HCT116 (cell line): Measurements from ENCODE around the gene PCID2. TPM values are rescaled to one million over a fixed set of nuclear protein-coding genes. Genes with fewer than 3 reads are reported as not detected.

Experiments used
- ATAC-seq: fragments of 200-7000 bp; cut with Tn5 transposase; 2 replicates; pipeline ENCODE4 v1.9.1; 2020; ENCODE audit warnings: mild to moderate bottlenecking, moderate library complexity
- BruUV-seq: library from RNA; stranded (reverse); fragments of 400-500 nt; replicated peaks from 2 replicates; lab custom pipeline; 2021; lab: Mats Ljungman, UMichigan
- CTCF ChIA-PET: fragments of 300-600 bp; sonication (Branson Sonifier 250); formaldehyde crosslinking; loops from one replicate; lab custom pipeline; 2021; ENCODE audit warnings: antibody characterized with exemption; lab: Charles Lee
- POLR2A ChIA-PET: fragments of 300-600, 350-600 bp; sonication (Branson Sonifier 250); formaldehyde crosslinking; loops from one replicate; lab custom pipeline; 2021; ENCODE audit warnings: antibody characterized with exemption; lab: Charles Lee
- RAD21 ChIA-PET, 2 experiments: fragments of 300-600 bp; sonication (Branson Sonifier 250); formaldehyde crosslinking; loops; one replicate each; lab custom pipeline; 2023; ENCODE audit warnings: low total read pairs in 2 of 2; ENCODE audit not compliant: uncharacterized antibody in 2 of 2, unreplicated experiment in 2 of 2, low non-redundant PET in 1 of 2; lab: Charles Lee
- DNase-seq: peaks from one replicate; pipeline ENCODE4 v3.0.0-alpha.2; 2010; ENCODE audit warnings: low read depth, low spot score
- H2AFZ ChIP-seq: fragments of 200-600 bp; shearing (Covaris generic), sonication (generic); 2 replicates; pipeline ENCODE4 v1.6.1; 2017; ENCODE audit warnings: low read depth, mixed run types, mixed read lengths, antibody characterized with exemption, low read length; ENCODE audit not compliant: poor library complexity, severe bottlenecking
- H3K27ac ChIP-seq: 2 replicates; pipeline ENCODE4 v1.5.1; 2012; ENCODE audit warnings: low read depth, low read length
- H3K27me3 ChIP-seq: fragments of 200-600 bp; sonication (generic); 2 replicates; pipeline ENCODE4 v1.6.1; 2016; ENCODE audit warnings: mixed run types, low read length, mixed read lengths; ENCODE audit not compliant: insufficient read depth
- H3K36me3 ChIP-seq, 2 experiments: fragments of 200-500 bp in 1 of 2; fragments of 200-600 bp in 1 of 2; sonication (Bioruptor generic) in 1 of 2; sonication (generic) in 1 of 2; 2 replicates each; pipeline versions ENCODE4 v1.5.1 to v1.6.1; 2014 to 2016; ENCODE audit warnings: low read length in 2 of 2, inconsistent platforms in 1 of 2, mixed read lengths in 1 of 2, mixed run types in 1 of 2; ENCODE audit not compliant: insufficient read depth in 2 of 2, control insufficient read depth in 1 of 2
- H3K4me1 ChIP-seq, 2 experiments: fragments of 200-600 bp in 1 of 2; sonication (generic) in 1 of 2; 2 replicates each; pipeline versions ENCODE4 v1.5.1 to v1.6.1; 2012 to 2017; ENCODE audit warnings: low read length in 2 of 2, inconsistent platforms in 1 of 2, mild to moderate bottlenecking in 1 of 2, mixed read lengths in 1 of 2, mixed run types in 1 of 2, moderate library complexity in 1 of 2; ENCODE audit not compliant: insufficient read depth in 2 of 2, control insufficient read depth in 1 of 2
- H3K4me2 ChIP-seq: fragments of 200-600 bp; sonication (generic); 2 replicates; pipeline ENCODE4 v1.6.1; 2017; ENCODE audit warnings: mixed run types, low read length, mixed read lengths
- H3K4me3 ChIP-seq, 2 experiments: fragments of 200-600 bp in 1 of 2; sonication (generic) in 1 of 2; replicated peaks in 1 of 2; 2 replicates each; pipeline ENCODE4 v1.5.1; 2011 to 2016; ENCODE audit warnings: low read length in 2 of 2, control low read depth in 1 of 2, low read depth in 1 of 2, mild to moderate bottlenecking in 1 of 2, mixed read lengths in 1 of 2, mixed run types in 1 of 2
- H3K79me2 ChIP-seq: fragments of 200-600 bp; sonication (generic); 2 replicates; pipeline ENCODE4 v1.6.1; 2017; ENCODE audit warnings: mild to moderate bottlenecking, mixed run types, low read length, moderate library complexity, mixed read lengths; ENCODE audit not compliant: insufficient read depth
- H3K9ac ChIP-seq: fragments of 200-600 bp; sonication (generic); 2 replicates; pipeline ENCODE4 v1.6.1; 2016; ENCODE audit warnings: low read length, mixed read lengths
- H3K9me2 ChIP-seq: fragments of 200-600 bp; sonication (generic), shearing (Covaris generic); 2 replicates; pipeline ENCODE4 v1.6.1; 2017; ENCODE audit warnings: mixed run types, mild to moderate bottlenecking, moderate library complexity; ENCODE audit not compliant: insufficient read depth
- H3K9me3 ChIP-seq, 2 experiments: fragments of 200-500 bp in 1 of 2; fragments of 200-600 bp in 1 of 2; sonication (Bioruptor generic) in 1 of 2; sonication (generic) in 1 of 2; 2 replicates each; pipeline ENCODE4 v1.6.1; 2014 to 2017; ENCODE audit warnings: low read length in 2 of 2, mixed read lengths in 2 of 2, inconsistent platforms in 1 of 2, low read depth in 1 of 2, mild to moderate bottlenecking in 1 of 2, mixed run types in 1 of 2, moderate library complexity in 1 of 2; ENCODE audit not compliant: control insufficient read depth in 1 of 2, insufficient read depth in 1 of 2
- H4K20me1 ChIP-seq: fragments of 200-600 bp; sonication (generic), shearing (Covaris generic); 2 replicates; pipeline ENCODE4 v1.6.1; 2017; ENCODE audit warnings: mixed run types, mild to moderate bottlenecking, moderate library complexity; ENCODE audit not compliant: insufficient read depth
- CBX3 ChIP-seq: IDR thresholded peaks from 2 replicates; pipeline ENCODE4 v1.6.1; 2012; ENCODE audit warnings: low read depth
- CEBPB ChIP-seq: IDR thresholded peaks from 2 replicates; pipeline ENCODE4 v1.6.1; 2012; ENCODE audit warnings: low read depth
- EGR1 ChIP-seq: IDR thresholded peaks from 2 replicates; pipeline ENCODE4 v1.6.1; 2012; ENCODE audit warnings: low read depth
- EZH2phosphoT487 ChIP-seq: fragments of 200-600 bp; IDR thresholded peaks from 2 replicates; pipeline ENCODE4 v1.6.1; 2018; ENCODE audit warnings: antibody characterized with exemption, borderline replicate concordance
- FOSL1 ChIP-seq: IDR thresholded peaks from 2 replicates; pipeline ENCODE4 v1.6.1; 2012; ENCODE audit warnings: low read depth
- JUND ChIP-seq: IDR thresholded peaks from 2 replicates; pipeline ENCODE4 v1.6.1; 2012
- MAX ChIP-seq: IDR thresholded peaks from 2 replicates; pipeline ENCODE4 v1.6.1; 2012
- RAD21 ChIP-seq: IDR thresholded peaks from 2 replicates; pipeline ENCODE4 v1.6.1; 2012; ENCODE audit warnings: low read depth, mild to moderate bottlenecking
- REST ChIP-seq: IDR thresholded peaks from 2 replicates; pipeline ENCODE4 v1.6.1; 2012; ENCODE audit warnings: low read depth
- SIN3A ChIP-seq: IDR thresholded peaks from 2 replicates; pipeline ENCODE4 v1.6.1; 2012; ENCODE audit warnings: low read depth
- SP1 ChIP-seq: IDR thresholded peaks from 2 replicates; pipeline ENCODE4 v1.6.1; 2012; ENCODE audit warnings: low read depth
- ZFX ChIP-seq: fragments of 450-650 bp; IDR thresholded peaks from 2 replicates; pipeline ENCODE4 v1.6.1; 2017
- ZNF274 ChIP-seq: fragments of 200-500 bp; sonication (Bioruptor generic); IDR thresholded peaks from 2 replicates; pipeline ENCODE4 v1.6.1; 2014; ENCODE audit warnings: mild to moderate bottlenecking, low read depth, low read length, inconsistent platforms
- intact Hi-C: fragments of 100-400 bp; cut with micrococcal nuclease; formaldehyde crosslinking; loops from 2 replicates; pipeline ENCODE4 v1.10.0; 2022
- total RNA-seq: library from RNA; stranded (reverse); gene quantifications from one replicate; pipeline ENCODE4 v1.2.1, GENCODE V29; 2021; ENCODE audit not compliant: unreplicated experiment
- TF ChIP-seq, protein P1 (sequence below), 3 experiments: fragments of 200-600 bp in 1 of 3; sonication (generic) in 1 of 3; IDR thresholded peaks in 2 of 3; conservative IDR thresholded peaks in 1 of 3; 2 replicates each; pipeline ENCODE4 v1.5.1; 2012 to 2017; ENCODE audit warnings: low read depth in 2 of 3, low read length in 2 of 3, antibody characterized with exemption in 1 of 3, borderline replicate concordance in 1 of 3, control low read depth in 1 of 3, mild to moderate bottlenecking in 1 of 3, mixed read lengths in 1 of 3, mixed run types in 1 of 3, moderate library complexity in 1 of 3; ENCODE audit not compliant: insufficient read depth in 1 of 3

The PCID2 gene
- total RNA-seq, 1 experiment from 2014 or later, result 73.3 TPM

DNA sequence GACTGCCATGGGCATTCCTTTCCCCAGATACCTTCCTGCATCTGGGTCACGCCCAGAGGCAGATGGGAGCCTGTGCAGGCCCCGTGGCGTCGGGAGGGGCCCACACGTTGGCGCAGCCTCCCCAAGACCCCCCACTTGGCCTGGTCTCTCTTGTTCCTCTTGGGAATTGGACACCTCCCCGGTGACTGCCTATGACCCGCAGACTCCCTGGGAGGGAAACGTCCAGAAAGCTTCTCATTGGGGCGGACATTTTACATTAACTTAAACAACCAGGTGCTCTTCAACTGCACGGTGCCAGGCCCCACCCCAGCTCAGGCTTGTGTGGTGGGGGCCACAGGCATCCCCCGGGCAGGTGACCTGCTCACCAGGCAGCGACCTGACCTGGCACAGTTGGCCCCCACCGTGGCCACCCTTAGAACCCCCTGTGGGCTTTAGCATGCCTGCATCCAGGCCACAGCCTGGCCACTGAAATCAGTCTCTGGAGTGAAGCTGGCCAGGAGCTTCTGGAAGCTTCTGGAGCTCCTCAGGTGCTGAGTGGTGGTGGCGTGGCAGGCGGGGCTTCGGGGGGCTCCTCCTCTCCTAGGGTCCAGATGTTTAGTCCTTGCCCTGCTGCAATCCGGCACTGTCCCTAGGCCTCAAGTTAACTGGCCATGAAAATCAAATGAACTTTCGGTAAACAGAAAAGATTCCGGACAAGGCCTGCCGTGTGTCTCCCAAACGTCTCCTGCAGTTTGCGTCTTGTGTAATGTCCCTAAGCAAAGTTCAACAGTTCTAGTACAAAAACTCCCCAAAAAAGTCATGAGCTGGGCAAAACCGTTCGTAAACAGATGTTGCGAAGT lies 58.5 kb downstream of the PCID2 start:
- no peak overlapping the region for H3K4me2 ChIP-seq
- DNase-seq (no peak), ATAC-seq (no peak)
- RAD21 ChIA-PET, result no interaction called here
- H4K20me1 ChIP-seq, result no peaks in the 10 kb centered on the region
- intact Hi-C loops, result loop anchor here (10.0 kb wide), 1 partner anchor 65 kb away; no protein-coding TSS in a partner anchor
- CTCF ChIA-PET, result no interaction called here
- TF ChIP-seq EGR1 (no peak), MAX (no peak), ZNF274 (no peak), RAD21 (no peak), EZH2phosphoT487 (no peak)
- no peaks in the 10 kb centered on the region for H3K9me3 ChIP-seq
- H3K4me3 ChIP-seq, result no peak overlapping the region
- no peak overlapping the region for H3K9ac ChIP-seq
- no TSS peak for BruUV-seq
- POLR2A ChIA-PET, result no interaction called here
- no peaks in the 10 kb centered on the region for H3K79me2 ChIP-seq
- no peaks in the 10 kb centered on the region for H3K36me3 ChIP-seq
- H3K4me1 ChIP-seq, result peaks cover 9 to 16% of the 10 kb centered on the region in 2 experiments
- H3K9me2 ChIP-seq, result no peaks in the 10 kb centered on the region
- H2AFZ ChIP-seq, result no peak overlapping the region
- H3K27ac ChIP-seq, result no peak overlapping the region
- no peaks in the 10 kb centered on the region for H3K27me3 ChIP-seq

DNA sequence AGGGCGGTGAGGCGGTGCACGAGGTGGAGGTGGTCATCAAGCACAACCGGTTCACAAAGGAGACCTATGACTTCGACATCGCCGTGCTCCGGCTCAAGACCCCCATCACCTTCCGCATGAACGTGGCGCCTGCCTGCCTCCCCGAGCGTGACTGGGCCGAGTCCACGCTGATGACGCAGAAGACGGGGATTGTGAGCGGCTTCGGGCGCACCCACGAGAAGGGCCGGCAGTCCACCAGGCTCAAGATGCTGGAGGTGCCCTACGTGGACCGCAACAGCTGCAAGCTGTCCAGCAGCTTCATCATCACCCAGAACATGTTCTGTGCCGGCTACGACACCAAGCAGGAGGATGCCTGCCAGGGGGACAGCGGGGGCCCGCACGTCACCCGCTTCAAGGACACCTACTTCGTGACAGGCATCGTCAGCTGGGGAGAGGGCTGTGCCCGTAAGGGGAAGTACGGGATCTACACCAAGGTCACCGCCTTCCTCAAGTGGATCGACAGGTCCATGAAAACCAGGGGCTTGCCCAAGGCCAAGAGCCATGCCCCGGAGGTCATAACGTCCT lies 59.4 kb downstream of the PCID2 start:
- ChIA-PET RAD21 (no interaction called here), POLR2A (no interaction called here), CTCF (no interaction called here)
- no TSS peak for BruUV-seq
- Histone ChIP-seq H3K4me3 (no peak overlapping the region), H3K79me2 (no peaks in the 10 kb centered on the region), H3K4me1 (peaks cover 6 to 11% of the 10 kb centered on the region in 2 experiments), H3K9me3 (no peaks in the 10 kb centered on the region), H3K9ac (no peak overlapping the region), H2AFZ (no peak overlapping the region), H3K9me2 (no peaks in the 10 kb centered on the region), H3K27me3 (no peaks in the 10 kb centered on the region), H3K36me3 (no peaks in the 10 kb centered on the region), H4K20me1 (no peaks in the 10 kb centered on the region), H3K4me2 (no peak overlapping the region), H3K27ac (no peak overlapping the region)
- no peak for ATAC-seq
- no peak for DNase-seq
- intact Hi-C loops, result no loop called here
- TF ChIP-seq RAD21 (no peak), CBX3 (no peak), REST (no peak), JUND (no peak), SIN3A (no peak), ZFX (no peak), ZNF274 (no peak), SP1 (no peak), EGR1 (no peak), CEBPB (no peak), EZH2phosphoT487 (no peak), FOSL1 (no peak)
- TF ChIP-seq, protein P1, sequence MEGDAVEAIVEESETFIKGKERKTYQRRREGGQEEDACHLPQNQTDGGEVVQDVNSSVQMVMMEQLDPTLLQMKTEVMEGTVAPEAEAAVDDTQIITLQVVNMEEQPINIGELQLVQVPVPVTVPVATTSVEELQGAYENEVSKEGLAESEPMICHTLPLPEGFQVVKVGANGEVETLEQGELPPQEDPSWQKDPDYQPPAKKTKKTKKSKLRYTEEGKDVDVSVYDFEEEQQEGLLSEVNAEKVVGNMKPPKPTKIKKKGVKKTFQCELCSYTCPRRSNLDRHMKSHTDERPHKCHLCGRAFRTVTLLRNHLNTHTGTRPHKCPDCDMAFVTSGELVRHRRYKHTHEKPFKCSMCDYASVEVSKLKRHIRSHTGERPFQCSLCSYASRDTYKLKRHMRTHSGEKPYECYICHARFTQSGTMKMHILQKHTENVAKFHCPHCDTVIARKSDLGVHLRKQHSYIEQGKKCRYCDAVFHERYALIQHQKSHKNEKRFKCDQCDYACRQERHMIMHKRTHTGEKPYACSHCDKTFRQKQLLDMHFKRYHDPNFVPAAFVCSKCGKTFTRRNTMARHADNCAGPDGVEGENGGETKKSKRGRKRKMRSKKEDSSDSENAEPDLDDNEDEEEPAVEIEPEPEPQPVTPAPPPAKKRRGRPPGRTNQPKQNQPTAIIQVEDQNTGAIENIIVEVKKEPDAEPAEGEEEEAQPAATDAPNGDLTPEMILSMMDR (IDR thresholded peaks at IDR 0.05 in 2 of 3, conservative IDR thresholded peaks at IDR 0.05 in 1 of 3; ENCODE audit: borderline replicate concordance in 1 of 3, insufficient read depth in 1 of 3, low read depth in 2 of 3, low read length in 2 of 3), result no peak
